SK-N-SH (cell line): ENCODE results near the gene CNBP. TPM values are rescaled to one million over a fixed set of nuclear protein-coding genes. Genes with fewer than 3 reads are reported as not detected.

Source experiments
- CTCF ChIA-PET: fragments of 300-600, 350-600 bp; formaldehyde crosslinking; extraction: SDS; loops from one replicate; lab custom pipeline; 2021; lab: Yijun Ruan, JAX
- POLR2A ChIA-PET: fragments of 350-600 bp; sonication (Branson Sonifier 250); formaldehyde crosslinking; extraction: SDS; loops from one replicate; lab custom pipeline; 2020; ENCODE audit warnings: antibody characterized with exemption, inconsistent platforms; lab: Yijun Ruan, JAX
- DNase-seq: peaks from one replicate; pipeline ENCODE4 v3.0.0; 2012
- H2AFZ ChIP-seq: fragments of 200-600 bp; sonication (generic); 2 replicates; pipeline ENCODE4 v1.8.1; 2016; ENCODE audit warnings: antibody characterized with exemption, mild to moderate bottlenecking, low read depth
- H3F3A ChIP-seq: fragments of 200-600 bp; sonication (generic); replicated peaks from 2 replicates; pipeline ENCODE3; 2016; ENCODE audit warnings: antibody characterized with exemption, mild to moderate bottlenecking; ENCODE audit not compliant: insufficient read depth
- H3K27ac ChIP-seq, 2 experiments: fragments of 200-500 bp in 1 of 2; fragments of 200-600 bp in 1 of 2; sonication (Bioruptor generic) in 1 of 2; sonication (generic), shearing (Covaris generic) in 1 of 2; 2 replicates each; pipeline versions ENCODE4 v1.5.1 to v1.6.1; 2014 to 2016; ENCODE audit warnings: low read depth in 2 of 2, inconsistent platforms in 1 of 2, low read length in 1 of 2, mild to moderate bottlenecking in 1 of 2, mixed read lengths in 1 of 2
- H3K27me3 ChIP-seq: fragments of 200-600 bp; sonication (generic), shearing (Covaris generic); 2 replicates; pipeline ENCODE4 v1.6.1; 2016; ENCODE audit warnings: mixed run types; ENCODE audit not compliant: insufficient read depth
- H3K36me3 ChIP-seq, 2 experiments: fragments of 200-500 bp in 1 of 2; fragments of 200-600 bp in 1 of 2; sonication (Bioruptor generic) in 1 of 2; sonication (generic) in 1 of 2; replicated peaks in 1 of 2; 2 replicates each; pipeline versions ENCODE3 to v1.5.1; 2014 to 2016; ENCODE audit warnings: low read length in 1 of 2, mild to moderate bottlenecking in 1 of 2; ENCODE audit not compliant: insufficient read depth in 2 of 2, control insufficient read depth in 1 of 2
- H3K4me1 ChIP-seq, 2 experiments: fragments of 200-500 bp in 1 of 2; fragments of 200-600 bp in 1 of 2; sonication (Bioruptor generic) in 1 of 2; sonication (generic), shearing (Covaris generic) in 1 of 2; 2 replicates each; pipeline versions ENCODE4 v1.5.1 to v1.6.1; 2014 to 2016; ENCODE audit warnings: low read depth in 1 of 2, low read length in 1 of 2, mixed run types in 1 of 2; ENCODE audit not compliant: insufficient read depth in 2 of 2, control insufficient read depth in 1 of 2
- H3K4me2 ChIP-seq: fragments of 200-600 bp; sonication (generic), shearing (Covaris generic); 2 replicates; pipeline ENCODE4 v1.6.1; 2017; ENCODE audit warnings: mixed run types
- H3K4me3 ChIP-seq, 2 experiments: fragments of 200-500 bp in 1 of 2; fragments of 200-600 bp in 1 of 2; sonication (Bioruptor generic) in 1 of 2; sonication (generic), shearing (Covaris generic) in 1 of 2; 2 replicates each; pipeline versions ENCODE4 v1.5.1 to v1.8.1; 2014 to 2016; ENCODE audit warnings: low read depth in 2 of 2, inconsistent platforms in 1 of 2, low read length in 1 of 2, mild to moderate bottlenecking in 1 of 2, mixed read lengths in 1 of 2, moderate library complexity in 1 of 2
- H3K79me2 ChIP-seq: fragments of 200-600 bp; sonication (generic); 2 replicates; pipeline ENCODE4 v1.8.1; 2017; ENCODE audit warnings: mild to moderate bottlenecking; ENCODE audit not compliant: insufficient read depth
- H3K9ac ChIP-seq: fragments of 200-600 bp; sonication (generic); 2 replicates; pipeline ENCODE4 v1.6.1; 2017; ENCODE audit warnings: mixed run types
- H3K9me2 ChIP-seq: fragments of 200-600 bp; sonication (generic); 2 replicates; pipeline ENCODE4 v1.6.1; 2017; ENCODE audit warnings: mixed run types
- H3K9me3 ChIP-seq: fragments of 200-600 bp; sonication (generic); 2 replicates; pipeline ENCODE4 v1.6.1; 2017; ENCODE audit warnings: mixed run types, mild to moderate bottlenecking, moderate library complexity
- H4K20me1 ChIP-seq: fragments of 200-600 bp; sonication (generic); 2 replicates; pipeline ENCODE4 v1.6.1; 2017; ENCODE audit warnings: mild to moderate bottlenecking, mixed run types; ENCODE audit not compliant: insufficient read depth
- CHD2 ChIP-seq: fragments of 150-350 bp; IDR thresholded peaks from 2 replicates; pipeline ENCODE4 v1.6.1; 2018; ENCODE audit warnings: low read length; ENCODE audit not compliant: partially characterized antibody
- CTCF ChIP-seq: fragments of 200-600 bp; sonication (generic); IDR thresholded peaks from 2 replicates; pipeline ENCODE4 v1.6.1; 2017; ENCODE audit warnings: antibody characterized with exemption, mild to moderate bottlenecking, moderate library complexity
- ELF1 ChIP-seq: IDR thresholded peaks from 2 replicates; pipeline ENCODE4 v1.4.0; 2012
- EZH2phosphoT487 ChIP-seq: fragments of 200-600 bp; sonication (generic); IDR thresholded peaks from 2 replicates; pipeline ENCODE4 v1.6.1; 2017; ENCODE audit warnings: low read depth, mixed run types, mild to moderate bottlenecking, antibody characterized with exemption, moderate library complexity, borderline replicate concordance
- FOSL2 ChIP-seq: IDR thresholded peaks from 2 replicates; pipeline ENCODE4 v1.4.0; 2012; ENCODE audit warnings: low read depth, mild to moderate bottlenecking, moderate library complexity, borderline replicate concordance
- GABPA ChIP-seq: IDR thresholded peaks from 2 replicates; pipeline ENCODE4 v1.4.0; 2012; ENCODE audit warnings: low read depth, mild to moderate bottlenecking
- GATA2 ChIP-seq: sonication (generic); formaldehyde crosslinking; IDR thresholded peaks from 2 replicates; pipeline ENCODE4 v1.5.0; 2020; ENCODE audit warnings: mild to moderate bottlenecking, missing genetic modification reagents
- MAX ChIP-seq: IDR thresholded peaks from 2 replicates; pipeline ENCODE4 v1.4.0; 2012; ENCODE audit warnings: low read depth
- PBX3 ChIP-seq: IDR thresholded peaks from 2 replicates; pipeline ENCODE4; 2012
- REST ChIP-seq: IDR thresholded peaks from 2 replicates; pipeline ENCODE4 v1.6.1; 2012; ENCODE audit warnings: mild to moderate bottlenecking, low read depth, low read length, moderate library complexity
- SMC3 ChIP-seq: IDR thresholded peaks from 2 replicates; pipeline ENCODE4 v1.6.1; 2012; ENCODE audit warnings: low read depth, low read length, improper control_type of control experiment
- TAF1 ChIP-seq: IDR thresholded peaks from 2 replicates; pipeline ENCODE4 v1.6.1; 2012; ENCODE audit warnings: low read depth, mild to moderate bottlenecking, low read length, moderate library complexity, borderline replicate concordance
- TEAD4 ChIP-seq: IDR thresholded peaks from 2 replicates; pipeline ENCODE4 v1.4.0; 2012; ENCODE audit warnings: mild to moderate bottlenecking, borderline replicate concordance; ENCODE audit not compliant: insufficient read depth
- USF2 ChIP-seq: fragments of 150-350 bp; IDR thresholded peaks from 2 replicates; pipeline ENCODE4 v1.6.1; 2017; ENCODE audit warnings: antibody characterized with exemption, low read length, low read depth, borderline replicate concordance
- YY1 ChIP-seq: IDR thresholded peaks from 2 replicates; pipeline ENCODE4 v1.4.0; 2012; ENCODE audit warnings: low read depth, mild to moderate bottlenecking
- WGBS: methylation state at CpG from one replicate; pipeline ENCODE4 v1.1.6; 2017; ENCODE audit warnings: low lambda C conversion rate; 5-methylcytosine and 5-hydroxymethylcytosine counted together
- polyA plus RNA-seq, 3 experiments: library from polyadenylated mRNA; depleted of rRNA; stranded (reverse); fragments of >200 nt; gene quantifications; 2 replicates each; pipeline ENCODE4 v1.2.3, GENCODE V29; 2012

The CNBP gene
- polyA plus RNA-seq, 1 of the 3 experiments (the other 2 are of a cell fraction) = 240 TPM

- TF ChIP-seq REST = no peak
- no peak for TF ChIP-seq SMC3
- TF ChIP-seq YY1 = 0 out of 2 replicates have a peak, but pooled peaks have one; percentile 63
- TF ChIP-seq TAF1 = no peak
- no peak for TF ChIP-seq CHD2
- TF ChIP-seq PBX3 = peak; percentile 61
- no peak for TF ChIP-seq EZH2phosphoT487
- no peak for TF ChIP-seq ELF1
These were observed 46.8 kb upstream of the CNBP start (continued) for GRCh38 chr3:129230311-129231019.

GRCh38 chr3:129228891-129229585, 45.3 kb upstream of the CNBP start:
- Histone ChIP-seq H3K4me3 (no peak overlapping the region), H3K4me1 (peaks cover 3 to 32% of the 10 kb centered on the region in 2 experiments; a peak in 2 of 4 replicates), H3K9me3 (no peaks in the 10 kb centered on the region), H3K9me2 (no peaks in the 10 kb centered on the region), H3K27me3 (no peaks in the 10 kb centered on the region), H3K27ac (peak overlapping the region in 1 of 2 experiments; percentile 75; a peak in 2 of 4 replicates), H3K79me2 (no peaks in the 10 kb centered on the region), H3K9ac (peak overlapping the region; percentile 15; the same call in 1 of the 2 replicates), H2AFZ (peak overlapping the region; percentile 64), H4K20me1 (no peaks in the 10 kb centered on the region), H3F3A (peaks cover 44% of the 10 kb centered on the region), H3K36me3 (no peaks in the 10 kb centered on the region), H3K4me2 (peak overlapping the region; percentile 28; the same call in 1 of the 2 replicates)
- POLR2A ChIA-PET = no interaction called here
- DNase-seq = peak; percentile 42
- 65% methylated on average over 11 of the region's 11 CpGs for WGBS
- CTCF ChIA-PET = interaction anchor here (0.5 to 8.8 kb wide), 2 partner anchors 17 to 176 kb away, joined by 3 to 49 read pairs; no protein-coding TSS in a partner anchor
- no peak for TF ChIP-seq REST
- peak; percentile 56; the same call in 1 of the 2 replicates for TF ChIP-seq FOSL2
- TF ChIP-seq GABPA = peak; percentile 53
- TF ChIP-seq GATA2 (CRISPR knock-in tag) = no peak
- TF ChIP-seq TAF1 = peak; percentile 46; the same call in 1 of the 2 replicates
- TF ChIP-seq USF2 = no peak
- no peak for TF ChIP-seq ELF1
- peak; percentile 28; the same call in 1 of the 2 replicates for TF ChIP-seq CTCF
- peak; percentile 43; the same call in 1 of the 2 replicates for TF ChIP-seq MAX
- TF ChIP-seq TEAD4 = no peak
